GM12878 (cell line): ENCODE data around the gene SUMF1. TPM values are rescaled to one million over a fixed set of nuclear protein-coding genes. Genes with fewer than 3 reads are reported as not detected.

Source experiments
- CHD2 ChIP-seq: IDR thresholded peaks from 2 replicates; pipeline ENCODE4 v1.6.1; 2011; ENCODE audit warnings: low read depth, low read length, improper control_type of control experiment, borderline replicate concordance
- EGR1 ChIP-seq, 2 experiments: IDR thresholded peaks; 1 replicate in 1 of 2; 2 replicates in 1 of 2; pipeline ENCODE4 v1.6.1; 2011 to 2012; ENCODE audit warnings: low read depth in 2 of 2, low read length in 2 of 2, borderline replicate concordance in 1 of 2, mild to moderate bottlenecking in 1 of 2, moderate library complexity in 1 of 2
- FOXM1 ChIP-seq: IDR thresholded peaks from 2 replicates; pipeline ENCODE4 v1.6.1; 2012; ENCODE audit warnings: low read depth, mild to moderate bottlenecking, inconsistent platforms, low read length, moderate library complexity
- IKZF1 ChIP-seq: fragments of 450-650 bp; conservative IDR thresholded peaks from 2 replicates; pipeline ENCODE4 v1.6.1; 2017; ENCODE audit warnings: antibody characterized with exemption, mild to moderate bottlenecking
- MXI1 ChIP-seq: fragments of 150-350 bp; IDR thresholded peaks from 2 replicates; pipeline ENCODE4 v1.6.1; 2011; ENCODE audit warnings: low read depth, mild to moderate bottlenecking, inconsistent platforms, low read length, improper control_type of control experiment
- NRF1 ChIP-seq: conservative IDR thresholded peaks from 2 replicates; pipeline ENCODE4 v1.6.1; 2011; ENCODE audit warnings: mild to moderate bottlenecking, low read depth, low read length, improper control_type of control experiment
- POU2F2 ChIP-seq: IDR thresholded peaks from 3 replicates; pipeline ENCODE4 v1.6.1; 2011; ENCODE audit warnings: low read depth, mild to moderate bottlenecking, low read length, borderline replicate concordance
- RBBP5 ChIP-seq: fragments of 200-600 bp; sonication (generic); conservative IDR thresholded peaks from 2 replicates; pipeline ENCODE4 v1.6.1; 2016
- SIN3A ChIP-seq: IDR thresholded peaks from 2 replicates; pipeline ENCODE4 v1.6.1; 2012; ENCODE audit warnings: low read depth, low read length, improper control_type of control experiment
- SIX5 ChIP-seq: IDR thresholded peaks from 2 replicates; pipeline ENCODE4 v1.6.1; 2011; ENCODE audit warnings: mild to moderate bottlenecking, low read depth, low read length, moderate library complexity; ENCODE audit not compliant: severe bottlenecking
- SREBF2 ChIP-seq: IDR thresholded peaks from 2 replicates; pipeline ENCODE4 v1.6.1; 2012; ENCODE audit warnings: mild to moderate bottlenecking, low read length
- SRF ChIP-seq, 2 experiments: IDR thresholded peaks; 2 replicates each; pipeline ENCODE4 v1.6.1; 2011; ENCODE audit warnings: low read depth in 2 of 2, low read length in 2 of 2, mild to moderate bottlenecking in 1 of 2, moderate library complexity in 1 of 2
- STAT1 ChIP-seq: fragments of 450-650 bp; conservative IDR thresholded peaks from 2 replicates; pipeline ENCODE4 v1.6.1; 2014; ENCODE audit warnings: antibody characterized with exemption, mild to moderate bottlenecking
- TARDBP ChIP-seq: IDR thresholded peaks from 2 replicates; pipeline ENCODE4 v1.6.1; 2016; ENCODE audit warnings: borderline replicate concordance
- YY1 ChIP-seq: IDR thresholded peaks from 2 replicates; pipeline ENCODE4 v1.6.1; 2011; ENCODE audit warnings: low read depth, mild to moderate bottlenecking, low read length
- polyA plus RNA-seq, 11 experiments: library from polyadenylated mRNA; depleted of rRNA in 4 of 11; unstranded in 6 of 11; stranded (reverse) in 5 of 11; fragments of >200 nt; fragmentation: Nextera tagmentation in 4 of 11; fragmentation: Illumina TruSeq in 1 of 11; extraction: Ambion mirVana in 4 of 11; extraction: Trizol in 1 of 11; gene quantifications; 1 replicate in 1 of 11; 2 replicates in 10 of 11; pipeline versions ENCODE4 v1.2.1 to v1.2.3, GENCODE V29; 2011 to 2016; ENCODE audit warnings: inconsistent platforms in 2 of 11, missing spikeins in 2 of 11, low read depth in 1 of 11
- total RNA-seq, 4 experiments: library from RNA; depleted of rRNA in 3 of 4; stranded (reverse); fragments of >200 nt in 3 of 4; fragmentation: Illumina TruSeq in 1 of 4; extraction: Trizol in 1 of 4; gene quantifications; 2 replicates each; pipeline versions ENCODE4 v1.2.1 to v1.2.3, GENCODE V29; 2013 to 2021
- TF ChIP-seq, protein P1 (sequence below): fragments of 450-650 bp; IDR thresholded peaks from 2 replicates; pipeline ENCODE4 v1.6.1; 2016; ENCODE audit warnings: mild to moderate bottlenecking, moderate library complexity, borderline replicate concordance
- TF ChIP-seq, protein P2 (sequence below): fragments of 450-650 bp; IDR thresholded peaks from 2 replicates; pipeline ENCODE4 v1.6.1; 2016; ENCODE audit warnings: mild to moderate bottlenecking
- TF ChIP-seq, protein P3 (sequence below): IDR thresholded peaks from 2 replicates; pipeline ENCODE4 v1.6.1; 2012; ENCODE audit warnings: low read depth, low read length, improper control_type of control experiment

SUMF1 gene
- total and polyA plus RNA-seq, 10 of the 15 experiments (the other 5 are each of a cell fraction or from before 2014, with no cell fraction given): 3.2 to 14.3 (median 8.5) TPM

DNA sequence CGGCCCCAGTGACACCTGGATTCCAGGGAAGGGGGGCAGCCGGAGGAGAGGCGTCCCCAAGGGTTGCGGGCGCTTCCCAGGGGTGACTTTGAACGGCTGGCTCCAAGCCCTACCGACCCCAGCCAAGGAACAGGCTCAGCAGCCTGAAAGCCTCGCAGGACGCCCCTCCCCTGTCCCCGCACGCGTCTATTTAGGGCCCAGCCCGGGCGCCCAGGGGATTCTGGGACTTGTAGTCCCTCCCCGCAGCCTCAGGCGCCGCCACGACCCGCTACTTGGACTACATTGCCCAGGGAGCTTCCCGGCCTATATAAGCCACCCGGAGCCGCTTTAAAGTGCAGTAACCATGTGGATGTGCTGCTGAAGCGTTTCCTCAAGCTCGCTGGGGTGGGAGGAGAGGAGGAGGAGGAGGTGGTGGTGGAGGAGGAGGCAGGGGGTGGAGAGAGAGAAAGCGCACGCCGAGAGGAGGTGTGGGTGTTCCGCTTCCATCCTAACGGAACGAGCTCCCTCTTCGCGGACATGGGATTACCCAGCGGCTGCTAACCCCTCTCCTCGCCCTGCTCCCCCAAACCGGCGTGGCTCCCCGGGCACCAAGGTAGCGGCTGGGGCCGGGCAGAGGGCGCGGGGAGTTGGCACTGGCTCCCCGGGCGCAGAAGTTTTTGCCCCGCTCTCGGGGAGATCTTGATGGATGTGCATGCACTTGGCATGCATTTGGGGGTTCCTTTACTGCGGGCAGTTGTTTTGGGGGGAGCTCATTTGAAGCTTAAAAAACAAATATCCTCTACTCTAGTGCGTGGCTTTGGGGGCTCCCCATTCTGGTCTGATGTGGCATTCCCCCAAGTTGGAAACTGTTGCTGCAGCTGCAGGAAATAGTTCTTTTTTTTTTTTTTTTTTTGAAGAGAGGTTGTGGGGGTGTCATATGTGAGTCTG is 26.2 kb upstream of the SUMF1 start, which contains the start of gene ITPR1 (continued):
- TF ChIP-seq FOXM1 (no peak), NRF1 (no peak), YY1 (peak; percentile 89), STAT1 (peak; percentile 76; the same call in 1 of the 2 replicates), SIN3A (peak; percentile 94), IKZF1 (peak; percentile 93), SIX5 (peak; percentile 95), EGR1 (IDR thresholded peaks at IDR 0.05; ENCODE audit: borderline replicate concordance in 1 of 2, low read depth in 2 of 2, low read length in 2 of 2) (peak in 1 of 2 experiments; percentile 88; a peak in 2 of 3 replicates), POU2F2 (peak; percentile 98), TARDBP (peak; percentile 48; the same call in 1 of the 2 replicates), CHD2 (peak; percentile 43; the same call in 1 of the 2 replicates), SREBF2 (no peak), SRF (IDR thresholded peaks at IDR 0.05; ENCODE audit: low read depth in 2 of 2, low read length in 2 of 2) (peak in 1 of 2 experiments; percentile 30; a peak in 1 of 4 replicates), RBBP5 (no peak), MXI1 (peak; percentile 99)
- TF ChIP-seq, protein P1, sequence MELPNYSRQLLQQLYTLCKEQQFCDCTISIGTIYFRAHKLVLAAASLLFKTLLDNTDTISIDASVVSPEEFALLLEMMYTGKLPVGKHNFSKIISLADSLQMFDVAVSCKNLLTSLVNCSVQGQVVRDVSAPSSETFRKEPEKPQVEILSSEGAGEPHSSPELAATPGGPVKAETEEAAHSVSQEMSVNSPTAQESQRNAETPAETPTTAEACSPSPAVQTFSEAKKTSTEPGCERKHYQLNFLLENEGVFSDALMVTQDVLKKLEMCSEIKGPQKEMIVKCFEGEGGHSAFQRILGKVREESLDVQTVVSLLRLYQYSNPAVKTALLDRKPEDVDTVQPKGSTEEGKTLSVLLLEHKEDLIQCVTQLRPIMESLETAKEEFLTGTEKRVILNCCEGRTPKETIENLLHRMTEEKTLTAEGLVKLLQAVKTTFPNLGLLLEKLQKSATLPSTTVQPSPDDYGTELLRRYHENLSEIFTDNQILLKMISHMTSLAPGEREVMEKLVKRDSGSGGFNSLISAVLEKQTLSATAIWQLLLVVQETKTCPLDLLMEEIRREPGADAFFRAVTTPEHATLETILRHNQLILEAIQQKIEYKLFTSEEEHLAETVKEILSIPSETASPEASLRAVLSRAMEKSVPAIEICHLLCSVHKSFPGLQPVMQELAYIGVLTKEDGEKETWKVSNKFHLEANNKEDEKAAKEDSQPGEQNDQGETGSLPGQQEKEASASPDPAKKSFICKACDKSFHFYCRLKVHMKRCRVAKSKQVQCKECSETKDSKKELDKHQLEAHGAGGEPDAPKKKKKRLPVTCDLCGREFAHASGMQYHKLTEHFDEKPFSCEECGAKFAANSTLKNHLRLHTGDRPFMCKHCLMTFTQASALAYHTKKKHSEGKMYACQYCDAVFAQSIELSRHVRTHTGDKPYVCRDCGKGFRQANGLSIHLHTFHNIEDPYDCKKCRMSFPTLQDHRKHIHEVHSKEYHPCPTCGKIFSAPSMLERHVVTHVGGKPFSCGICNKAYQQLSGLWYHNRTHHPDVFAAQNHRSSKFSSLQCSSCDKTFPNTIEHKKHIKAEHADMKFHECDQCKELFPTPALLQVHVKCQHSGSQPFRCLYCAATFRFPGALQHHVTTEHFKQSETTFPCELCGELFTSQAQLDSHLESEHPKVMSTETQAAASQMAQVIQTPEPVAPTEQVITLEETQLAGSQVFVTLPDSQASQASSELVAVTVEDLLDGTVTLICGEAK: peak; percentile 8; the same call in 1 of the 2 replicates
- TF ChIP-seq, protein P2, sequence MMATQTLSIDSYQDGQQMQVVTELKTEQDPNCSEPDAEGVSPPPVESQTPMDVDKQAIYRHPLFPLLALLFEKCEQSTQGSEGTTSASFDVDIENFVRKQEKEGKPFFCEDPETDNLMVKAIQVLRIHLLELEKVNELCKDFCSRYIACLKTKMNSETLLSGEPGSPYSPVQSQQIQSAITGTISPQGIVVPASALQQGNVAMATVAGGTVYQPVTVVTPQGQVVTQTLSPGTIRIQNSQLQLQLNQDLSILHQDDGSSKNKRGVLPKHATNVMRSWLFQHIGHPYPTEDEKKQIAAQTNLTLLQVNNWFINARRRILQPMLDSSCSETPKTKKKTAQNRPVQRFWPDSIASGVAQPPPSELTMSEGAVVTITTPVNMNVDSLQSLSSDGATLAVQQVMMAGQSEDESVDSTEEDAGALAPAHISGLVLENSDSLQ: peak; percentile 18; the same call in 1 of the 2 replicates
- TF ChIP-seq, protein P3, sequence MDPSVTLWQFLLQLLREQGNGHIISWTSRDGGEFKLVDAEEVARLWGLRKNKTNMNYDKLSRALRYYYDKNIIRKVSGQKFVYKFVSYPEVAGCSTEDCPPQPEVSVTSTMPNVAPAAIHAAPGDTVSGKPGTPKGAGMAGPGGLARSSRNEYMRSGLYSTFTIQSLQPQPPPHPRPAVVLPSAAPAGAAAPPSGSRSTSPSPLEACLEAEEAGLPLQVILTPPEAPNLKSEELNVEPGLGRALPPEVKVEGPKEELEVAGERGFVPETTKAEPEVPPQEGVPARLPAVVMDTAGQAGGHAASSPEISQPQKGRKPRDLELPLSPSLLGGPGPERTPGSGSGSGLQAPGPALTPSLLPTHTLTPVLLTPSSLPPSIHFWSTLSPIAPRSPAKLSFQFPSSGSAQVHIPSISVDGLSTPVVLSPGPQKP: peak; percentile 31; the same call in 1 of the 2 replicates
